Activated T-cell treated with anti-CD3 and anti-CD28 coated beads, Interleukin-2, amount 50 U/mL, for 72 hours (primary cell): Measurements from ENCODE around the gene CCDC27. TPM values are rescaled to one million over a fixed set of nuclear protein-coding genes. Genes with fewer than 3 reads are reported as not detected.

Experiments used
- ATAC-seq, 2 donors: fragments of 150-1000 bp; cut with Tn5 transposase; replicated peaks in 1 of 2; 2 replicates each; pipeline ENCODE4 v1.10.0; 2021; ENCODE audit warnings: moderate library complexity in 2 of 2, mild to moderate bottlenecking in 1 of 2
- DNase-seq, 2 donors: peaks; one replicate each; pipeline ENCODE4 v3.0.0; 2021 to 2022; ENCODE audit warnings: mixed read lengths in 1 of 2
- H3K27ac Mint-ChIP-seq: one replicate; pipeline ENCODE4 v1.8.0; 2022; ENCODE audit warnings: mild to moderate bottlenecking, moderate library complexity, mixed read lengths
- H3K27me3 Mint-ChIP-seq: one replicate; pipeline ENCODE4 v1.8.0; 2022; ENCODE audit warnings: low read depth, mixed read lengths
- H3K36me3 Mint-ChIP-seq, 2 donors: one replicate each; pipeline ENCODE4 v1.8.0; 2022; ENCODE audit warnings: mixed read lengths in 2 of 2, mild to moderate bottlenecking in 1 of 2; ENCODE audit not compliant: insufficient read depth in 2 of 2
- H3K4me1 Mint-ChIP-seq: one replicate; pipeline ENCODE4 v1.8.0; 2022; ENCODE audit warnings: low read depth, mixed read lengths
- H3K4me3 Mint-ChIP-seq, 2 donors: one replicate each; pipeline ENCODE4 v1.8.0; 2022; ENCODE audit warnings: mild to moderate bottlenecking in 2 of 2, mixed read lengths in 2 of 2, moderate library complexity in 2 of 2
- H3K9me3 Mint-ChIP-seq, 2 donors: one replicate each; pipeline ENCODE4 v1.8.0; 2022; ENCODE audit warnings: mixed read lengths in 2 of 2
- total RNA-seq, 2 donors: library from RNA; stranded (reverse); gene quantifications; one replicate each; pipeline ENCODE4 v1.2.3, GENCODE V29; 2022

CCDC27 gene
- total RNA-seq, 2 donors from 2014 or later: not detected

- no peaks in the 10 kb centered on the region for H3K4me1 Mint-ChIP-seq
- H3K36me3 Mint-ChIP-seq: no peaks in the 10 kb centered on the region
- DNase-seq (no peak), ATAC-seq (no peak)
- peaks cover 15% of the 10 kb centered on the region for H3K27me3 Mint-ChIP-seq
- H3K9me3 Mint-ChIP-seq: no peaks in the 10 kb centered on the region
- H3K27ac Mint-ChIP-seq: no peak overlapping the region
- H3K4me3 Mint-ChIP-seq: no peak overlapping the region
Observed at GRCh38 chr1:3761296-3762010, 9.2 kb downstream of the CCDC27 start.

- Mint-ChIP-seq H3K36me3 (no peaks in the 10 kb centered on the region), H3K4me1 (no peaks in the 10 kb centered on the region), H3K4me3 (no peak overlapping the region), H3K27me3 (peaks cover 16% of the 10 kb centered on the region), H3K9me3 (no peaks in the 10 kb centered on the region), H3K27ac (no peak overlapping the region)
- DNase-seq (no peak), ATAC-seq (no peak)
Observed at GRCh38 chr1:3762151-3762872, 10.1 kb downstream of the CCDC27 start.

- no peak overlapping the region for H3K27ac Mint-ChIP-seq
- H3K4me1 Mint-ChIP-seq: no peaks in the 10 kb centered on the region
- ATAC-seq: no peak
- DNase-seq: no peak
- no peak overlapping the region for H3K4me3 Mint-ChIP-seq
- H3K9me3 Mint-ChIP-seq: no peaks in the 10 kb centered on the region
- H3K27me3 Mint-ChIP-seq: peaks cover 16% of the 10 kb centered on the region
- no peaks in the 10 kb centered on the region for H3K36me3 Mint-ChIP-seq
Observed at GRCh38 chr1:3762873-3763228, 10.6 kb downstream of the CCDC27 start.

DNA sequence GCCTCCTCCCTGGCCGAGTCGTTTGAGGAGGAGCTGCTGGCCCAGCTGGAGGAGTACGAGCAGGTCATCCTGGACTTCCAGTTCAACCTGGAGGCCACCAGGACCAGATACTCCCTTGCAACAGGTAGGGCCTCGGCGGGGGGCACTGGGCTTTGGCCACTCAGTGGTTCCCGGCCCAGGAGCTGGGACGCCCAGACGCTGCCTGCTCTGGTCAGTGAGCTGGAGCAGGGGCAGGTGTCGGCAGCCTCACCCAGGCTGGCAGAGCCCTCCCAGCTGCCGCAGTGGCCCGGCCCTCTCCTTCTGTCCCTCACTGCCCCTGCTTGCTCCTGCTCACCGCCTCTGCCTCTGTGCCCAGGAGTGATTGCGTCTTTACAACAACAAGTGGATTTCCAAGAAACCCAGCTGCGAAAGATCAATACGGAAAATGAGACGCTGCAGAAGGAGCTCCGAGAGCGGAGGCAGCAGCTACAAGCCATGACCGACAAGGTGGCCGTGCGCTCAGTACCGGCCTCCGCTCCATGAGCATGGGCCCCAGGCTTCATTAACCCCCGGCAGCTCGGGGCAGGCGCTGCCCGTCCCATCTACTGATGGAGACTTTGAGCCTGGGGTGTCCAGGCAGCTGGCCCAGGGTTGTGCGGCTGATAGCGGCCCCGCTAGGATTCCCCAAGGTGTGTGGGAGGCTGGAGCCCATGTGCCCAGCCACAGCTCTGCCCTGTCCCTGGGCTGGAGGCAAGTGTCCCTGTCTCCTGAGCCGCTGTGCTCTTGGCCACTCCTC lies 11.3 kb downstream of the CCDC27 start:
- Mint-ChIP-seq H3K4me3 (no peak overlapping the region), H3K4me1 (no peaks in the 10 kb centered on the region), H3K27me3 (peaks cover 16% of the 10 kb centered on the region), H3K36me3 (no peaks in the 10 kb centered on the region), H3K27ac (no peak overlapping the region), H3K9me3 (no peaks in the 10 kb centered on the region)
- ATAC-seq (no peak), DNase-seq (no peak)

DNA sequence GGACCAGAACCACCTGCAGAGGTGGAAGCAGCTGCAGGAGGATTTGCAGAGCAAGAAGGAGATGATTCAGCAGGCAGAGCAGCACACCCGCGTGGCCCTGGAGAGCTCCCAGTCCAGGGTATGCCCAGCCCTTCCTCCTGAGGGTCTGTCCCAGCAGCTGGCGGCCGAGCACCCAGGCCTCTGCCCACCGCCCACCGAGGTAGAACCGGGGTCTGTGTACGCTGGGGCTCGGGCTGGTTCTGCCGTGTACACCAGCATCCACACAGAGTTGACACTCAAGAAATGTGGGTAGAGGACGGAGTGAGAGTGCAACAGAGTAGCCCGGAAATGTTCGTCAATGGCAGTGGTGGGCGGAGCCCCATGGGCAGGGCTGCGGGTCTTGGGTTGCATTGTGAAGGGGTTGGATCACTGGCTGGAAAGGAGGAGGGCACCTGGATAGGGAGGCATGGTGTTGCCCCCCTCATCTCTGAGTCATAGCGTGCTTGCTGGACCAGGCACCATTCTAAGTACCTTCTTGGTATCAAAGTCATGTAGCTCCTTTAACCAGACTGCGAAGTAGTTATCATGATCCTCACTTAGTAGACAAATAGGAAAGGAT lies 15.2 kb downstream of the CCDC27 start:
- ATAC-seq (no peak), DNase-seq (no peak)
- Mint-ChIP-seq H3K27me3 (peaks cover 7% of the 10 kb centered on the region), H3K36me3 (no peaks in the 10 kb centered on the region), H3K4me3 (no peak overlapping the region), H3K27ac (no peak overlapping the region), H3K4me1 (peaks cover 10% of the 10 kb centered on the region), H3K9me3 (no peaks in the 10 kb centered on the region)

DNA sequence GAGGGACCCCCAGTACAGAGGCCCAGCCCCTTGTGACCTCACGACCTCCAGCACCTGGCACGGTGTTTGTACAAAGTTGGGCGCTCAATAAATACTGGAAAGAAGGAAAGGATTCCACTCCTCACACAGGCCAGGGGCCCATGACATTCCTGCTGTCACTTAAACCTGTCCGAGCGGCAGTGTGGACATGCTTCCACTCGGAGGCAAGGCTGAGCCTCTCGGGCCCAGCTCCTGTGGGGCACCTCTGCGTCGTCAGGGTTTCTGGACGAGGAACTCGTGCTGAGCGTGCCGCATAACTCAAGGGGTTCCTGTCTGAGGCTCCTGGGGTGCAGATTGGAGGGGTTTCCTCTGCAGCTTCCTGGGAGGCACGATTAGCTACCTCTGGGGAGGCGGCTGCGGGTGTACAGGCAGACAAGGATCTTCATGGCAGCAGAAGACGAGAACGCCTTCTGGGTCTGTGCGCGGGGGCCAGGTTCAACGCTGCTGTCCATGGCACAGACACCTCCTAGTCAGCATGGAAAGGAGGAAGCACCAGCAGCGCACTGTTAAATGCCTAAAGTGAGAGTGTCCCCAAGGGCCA lies 16.7 kb downstream of the CCDC27 start:
- ATAC-seq: no peak
- H3K27ac Mint-ChIP-seq: no peak overlapping the region
- H3K9me3 Mint-ChIP-seq: no peaks in the 10 kb centered on the region
- H3K4me1 Mint-ChIP-seq: peaks cover 10% of the 10 kb centered on the region
- no peak overlapping the region for H3K4me3 Mint-ChIP-seq
- no peak for DNase-seq
- H3K36me3 Mint-ChIP-seq: no peaks in the 10 kb centered on the region
- H3K27me3 Mint-ChIP-seq: peaks cover 7% of the 10 kb centered on the region

DNA sequence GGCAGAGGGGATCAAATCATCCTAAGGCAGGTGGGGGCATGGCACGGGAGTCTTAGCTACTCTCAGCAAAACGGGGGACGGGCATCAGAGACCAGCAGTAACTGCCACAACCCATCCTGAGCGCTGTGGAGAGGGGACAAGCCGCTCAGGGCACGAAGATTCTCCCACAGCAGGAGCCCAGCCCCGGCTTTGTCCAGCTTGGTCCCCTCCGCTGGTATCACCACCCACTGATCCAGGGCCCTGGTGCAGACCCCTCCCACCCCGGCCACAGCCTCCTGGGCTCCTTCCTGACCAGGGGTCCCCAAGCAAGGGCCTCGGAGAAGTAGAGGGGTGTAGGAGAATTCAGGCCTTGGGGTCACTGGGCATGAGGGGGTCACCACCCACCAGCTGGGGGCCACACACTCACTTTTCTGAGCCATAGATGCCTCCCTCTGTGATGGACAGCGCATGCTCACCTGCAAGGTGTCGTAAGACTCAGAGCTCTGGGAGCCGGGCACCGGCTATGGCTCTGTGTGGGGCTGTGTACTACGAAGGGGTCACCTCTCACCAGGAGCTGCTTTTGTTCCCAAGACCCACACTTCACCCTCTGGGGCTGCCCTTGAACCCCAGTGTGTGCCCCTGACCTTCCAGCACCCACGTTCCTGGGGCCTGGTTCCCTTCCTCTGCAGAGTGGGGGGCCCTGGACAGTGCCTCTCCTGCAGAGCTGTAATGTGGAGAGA lies 18.0 kb downstream of the CCDC27 start:
- Mint-ChIP-seq H3K4me1 (peaks cover 10% of the 10 kb centered on the region), H3K27ac (no peak overlapping the region), H3K4me3 (peak overlapping the region in 1 of 2 donors; percentile 82), H3K36me3 (no peaks in the 10 kb centered on the region), H3K9me3 (no peaks in the 10 kb centered on the region), H3K27me3 (peaks cover 7% of the 10 kb centered on the region)
- DNase-seq (no peak), ATAC-seq (no peak)

GRCh38 chr1:3771108-3772026 lies 19.1 kb downstream of the CCDC27 start:
- Mint-ChIP-seq H3K27ac (no peak overlapping the region), H3K4me1 (peaks cover 10% of the 10 kb centered on the region), H3K9me3 (no peaks in the 10 kb centered on the region), H3K36me3 (no peaks in the 10 kb centered on the region), H3K27me3 (peaks cover 2% of the 10 kb centered on the region), H3K4me3 (peak overlapping the region; percentile 82)
- DNase-seq: no peak
- no peak for ATAC-seq

GRCh38 chr1:3772027-3772714 lies 19.9 kb downstream of the CCDC27 start:
- H3K4me1 Mint-ChIP-seq: peaks cover 10% of the 10 kb centered on the region
- ATAC-seq (peak; percentile 85 to 86), DNase-seq (peak; percentile 92 to 94)
- no peaks in the 10 kb centered on the region for H3K36me3 Mint-ChIP-seq
- H3K27me3 Mint-ChIP-seq: no peaks in the 10 kb centered on the region
- no peaks in the 10 kb centered on the region for H3K9me3 Mint-ChIP-seq
- no peak overlapping the region for H3K27ac Mint-ChIP-seq
- H3K4me3 Mint-ChIP-seq: peak overlapping the region; percentile 82

- DNase-seq (no peak), ATAC-seq (no peak)
Observed at GRCh38 chr1:3772715-3773571, 20.7 kb downstream of the CCDC27 start, which contains the start of gene SMIM1. Gene SMIM1, plus strand, starts transcription at chr1:3772749. Its CDS starts 2,625 bp downstream, at chr1:3775374.

More at GRCh38 chr1:3772715-3773571, 20.7 kb downstream of the CCDC27 start, which contains the start of gene SMIM1:
- Mint-ChIP-seq H3K36me3 (no peaks in the 10 kb centered on the region), H3K27me3 (no peaks in the 10 kb centered on the region), H3K4me1 (peaks cover 10% of the 10 kb centered on the region), H3K4me3 (peak within 1 kb of the TSS; percentile 82), H3K9me3 (no peaks in the 10 kb centered on the region), H3K27ac (no peak within 1 kb of the TSS)
